HEK293 (cell line): Measurements from ENCODE around the gene HOXD11.

Experiments used
- BCL11A ChIP-seq: fragments of 450-650 bp; formaldehyde crosslinking; IDR thresholded peaks from 2 replicates; pipeline ENCODE4 v1.5.1; 2016; ENCODE audit warnings: low read depth, missing biosample characterization, missing genetic modification characterization
- KLF17 ChIP-seq: fragments of 450-650 bp; formaldehyde crosslinking; IDR thresholded peaks from 2 replicates; pipeline ENCODE4 v1.5.1; 2016; ENCODE audit warnings: missing biosample characterization, missing genetic modification characterization
- OSR2 ChIP-seq: fragments of 450-650 bp; formaldehyde crosslinking; IDR thresholded peaks from 2 replicates; pipeline ENCODE4 v1.5.1; 2016; ENCODE audit warnings: missing biosample characterization, missing genetic modification characterization
- REST ChIP-seq: fragments of 450-650 bp; formaldehyde crosslinking; IDR thresholded peaks from 2 replicates; pipeline ENCODE4 v1.5.1; 2016; ENCODE audit warnings: missing biosample characterization, missing genetic modification characterization
- TRIM28 ChIP-seq: IDR thresholded peaks from 2 replicates; pipeline ENCODE4 v1.6.1; 2011; ENCODE audit warnings: low read length, control low read depth, borderline replicate concordance
- ZBTB10 ChIP-seq: fragments of 450-650 bp; formaldehyde crosslinking; IDR thresholded peaks from 2 replicates; pipeline ENCODE4 v1.5.1; 2016; ENCODE audit warnings: missing biosample characterization, missing genetic modification characterization
- ZBTB11 ChIP-seq: fragments of 450-650 bp; formaldehyde crosslinking; conservative IDR thresholded peaks from 2 replicates; pipeline ENCODE4 v1.5.1; 2016; ENCODE audit warnings: low read depth, missing biosample characterization, missing genetic modification characterization
- ZBTB8A ChIP-seq: fragments of 450-650 bp; formaldehyde crosslinking; IDR thresholded peaks from 2 replicates; pipeline ENCODE4 v1.5.1; 2016; ENCODE audit warnings: missing biosample characterization, missing genetic modification characterization
- ZEB2 ChIP-seq: fragments of 450-650 bp; formaldehyde crosslinking; IDR thresholded peaks from 2 replicates; pipeline ENCODE4 v1.5.1; 2016; ENCODE audit warnings: missing biosample characterization, missing genetic modification characterization
- ZNF114 ChIP-seq: fragments of 450-650 bp; formaldehyde crosslinking; IDR thresholded peaks from 2 replicates; pipeline ENCODE4 v1.5.0; 2017; ENCODE audit warnings: missing biosample characterization, missing genetic modification characterization
- ZNF132 ChIP-seq: fragments of 450-650 bp; formaldehyde crosslinking; IDR thresholded peaks from 2 replicates; pipeline ENCODE4 v1.5.1; 2017; ENCODE audit warnings: missing biosample characterization, missing genetic modification characterization, borderline replicate concordance
- ZNF174 ChIP-seq: fragments of 450-650 bp; formaldehyde crosslinking; IDR thresholded peaks from 2 replicates; pipeline ENCODE4 v1.5.0; 2017; ENCODE audit warnings: missing biosample characterization, mild to moderate bottlenecking, missing genetic modification characterization
- ZNF184 ChIP-seq: fragments of 450-650 bp; IDR thresholded peaks from 2 replicates; pipeline ENCODE4 v1.5.1; 2018; ENCODE audit warnings: missing biosample characterization, mild to moderate bottlenecking, missing genetic modification characterization
- ZNF211 ChIP-seq: fragments of 450-650 bp; formaldehyde crosslinking; IDR thresholded peaks from 2 replicates; pipeline ENCODE4 v1.5.1; 2016; ENCODE audit warnings: low read depth, missing biosample characterization, missing genetic modification characterization
- ZNF24 ChIP-seq: fragments of 450-650 bp; formaldehyde crosslinking; IDR thresholded peaks from 2 replicates; pipeline ENCODE4 v1.5.1; 2016; ENCODE audit warnings: missing biosample characterization, missing genetic modification characterization
- ZNF26 ChIP-seq: fragments of 450-650 bp; formaldehyde crosslinking; IDR thresholded peaks from 2 replicates; pipeline ENCODE4 v1.5.1; 2016; ENCODE audit warnings: missing biosample characterization, missing genetic modification characterization
- ZNF302 ChIP-seq: fragments of 450-650 bp; formaldehyde crosslinking; IDR thresholded peaks from 2 replicates; pipeline ENCODE4 v1.5.1; 2016; ENCODE audit warnings: missing biosample characterization, missing genetic modification characterization, low read depth
- ZNF433 ChIP-seq: fragments of 450-650 bp; formaldehyde crosslinking; IDR thresholded peaks from 2 replicates; pipeline ENCODE4 v1.5.1; 2016; ENCODE audit warnings: missing biosample characterization, missing genetic modification characterization, low read depth
- ZNF514 ChIP-seq: fragments of 450-650 bp; formaldehyde crosslinking; IDR thresholded peaks from 2 replicates; pipeline ENCODE4 v1.5.1; 2016; ENCODE audit warnings: missing biosample characterization, missing genetic modification characterization
- ZNF518A ChIP-seq: fragments of 450-650 bp; formaldehyde crosslinking; conservative IDR thresholded peaks from 2 replicates; pipeline ENCODE4 v1.5.1; 2016; ENCODE audit warnings: low read depth, missing biosample characterization, missing genetic modification characterization
- ZNF560 ChIP-seq: fragments of 450-650 bp; formaldehyde crosslinking; IDR thresholded peaks from 2 replicates; pipeline ENCODE4 v1.5.1; 2017; ENCODE audit warnings: missing biosample characterization, missing genetic modification characterization, borderline replicate concordance
- ZNF660 ChIP-seq: fragments of 450-650 bp; IDR thresholded peaks from 2 replicates; pipeline ENCODE4 v1.5.1; 2018; ENCODE audit warnings: missing biosample characterization, mild to moderate bottlenecking, missing genetic modification characterization

Gene HOXD11

GRCh38 chr2:176079831-176080539, 27.1 kb upstream of the HOXD11 start (continued):
- TF ChIP-seq REST (tag by site-specific recombination) (no peak), TRIM28 (no peak), ZNF132 (tag by site-specific recombination) (no peak), OSR2 (tag by site-specific recombination) (no peak), ZNF174 (tag by site-specific recombination) (no peak), KLF17 (tag by site-specific recombination) (no peak), BCL11A (tag by site-specific recombination) (no peak), ZNF24 (tag by site-specific recombination) (no peak), ZNF433 (no peak), ZNF184 (0 out of 2 replicates have a peak, but pooled peaks have one; percentile 56), ZBTB10 (tag by site-specific recombination) (peak; percentile 70), ZNF514 (no peak), ZBTB8A (tag by site-specific recombination) (peak; percentile 100), ZNF302 (tag by site-specific recombination) (no peak), ZEB2 (peak; percentile 26; the same call in 1 of the 2 replicates), ZNF211 (tag by site-specific recombination) (no peak), ZNF518A (tag by site-specific recombination) (no peak), ZNF560 (tag by site-specific recombination) (no peak), ZNF114 (tag by site-specific recombination) (no peak), ZNF26 (tag by site-specific recombination) (no peak), ZBTB11 (tag by site-specific recombination) (no peak), ZNF660 (tag by site-specific recombination) (peak; percentile 91)
